HEK293 (cell line): Measurements from ENCODE around the gene SPRR2D.

Experiments used
- CTCF ChIA-PET: fragments of 350-600 bp; formaldehyde crosslinking; extraction: SDS; loops from one replicate; lab custom pipeline; 2021; ENCODE audit warnings: antibody characterized with exemption; lab: Yijun Ruan, JAX
- POLR2A ChIA-PET: fragments of 300-600 bp; formaldehyde crosslinking; extraction: SDS; loops from one replicate; lab custom pipeline; 2020; ENCODE audit warnings: antibody characterized with exemption, inconsistent platforms; lab: Yijun Ruan, JAX
- H3K27ac ChIP-seq: fragments of 200-500 bp; sonication (Bioruptor generic); 2 replicates; pipeline ENCODE4 v1.5.1; 2014; ENCODE audit warnings: low read depth, low read length, control low read depth, inconsistent platforms; ENCODE audit errors: extremely low read depth
- H3K36me3 ChIP-seq, 2 experiments: fragments of 200-500 bp in 1 of 2; sonication (Bioruptor generic) in 1 of 2; 1 replicate in 1 of 2; 2 replicates in 1 of 2; pipeline ENCODE4 v1.5.1; 2014 to 2017; ENCODE audit warnings: inconsistent platforms in 2 of 2, low read length in 2 of 2; ENCODE audit not compliant: control insufficient read depth in 2 of 2, insufficient read depth in 1 of 2
- H3K4me1 ChIP-seq: fragments of 200-500 bp; sonication (Bioruptor generic); 2 replicates; pipeline ENCODE4 v1.5.1; 2014; ENCODE audit warnings: mild to moderate bottlenecking, low read length, inconsistent platforms; ENCODE audit not compliant: control insufficient read depth, insufficient read depth
- H3K4me3 ChIP-seq: 2 replicates; pipeline ENCODE4 v1.5.1; 2011; ENCODE audit warnings: low read depth, mild to moderate bottlenecking, control low read depth, low read length, moderate library complexity
- H3K9me3 ChIP-seq: fragments of 200-500 bp; sonication (Bioruptor generic); 2 replicates; pipeline ENCODE4 v1.5.1; 2014; ENCODE audit warnings: low read depth, low read length, inconsistent platforms; ENCODE audit not compliant: control insufficient read depth, insufficient read depth
- BCL11A ChIP-seq: fragments of 450-650 bp; formaldehyde crosslinking; IDR thresholded peaks from 2 replicates; pipeline ENCODE4 v1.5.1; 2016; ENCODE audit warnings: low read depth, missing biosample characterization, missing genetic modification characterization
- KLF7 ChIP-seq: fragments of 450-650 bp; formaldehyde crosslinking; IDR thresholded peaks from 2 replicates; pipeline ENCODE4 v1.5.1; 2016; ENCODE audit warnings: missing biosample characterization, missing genetic modification characterization, borderline replicate concordance
- MEIS1 ChIP-seq: sonication (generic); formaldehyde crosslinking; IDR thresholded peaks from 2 replicates; pipeline ENCODE4 v1.8.1; 2022; ENCODE audit warnings: missing genetic modification reagents, mild to moderate bottlenecking, borderline replicate concordance
- OVOL3 ChIP-seq: fragments of 450-650 bp; formaldehyde crosslinking; IDR thresholded peaks from 2 replicates; pipeline ENCODE4 v1.5.1; 2016; ENCODE audit warnings: missing biosample characterization, missing genetic modification characterization
- ZNF133 ChIP-seq: fragments of 450-650 bp; formaldehyde crosslinking; IDR thresholded peaks from 2 replicates; pipeline ENCODE4 v1.5.1; 2016; ENCODE audit warnings: missing biosample characterization, missing genetic modification characterization
- ZNF169 ChIP-seq: fragments of 450-650 bp; formaldehyde crosslinking; IDR thresholded peaks from 2 replicates; pipeline ENCODE4 v1.5.1; 2016; ENCODE audit warnings: missing biosample characterization, missing genetic modification characterization
- ZNF19 ChIP-seq: fragments of 450-650 bp; formaldehyde crosslinking; IDR thresholded peaks from 2 replicates; pipeline ENCODE4; 2016; ENCODE audit warnings: missing biosample characterization, missing genetic modification characterization, low read depth
- ZNF211 ChIP-seq: fragments of 450-650 bp; formaldehyde crosslinking; IDR thresholded peaks from 2 replicates; pipeline ENCODE4 v1.5.1; 2016; ENCODE audit warnings: low read depth, missing biosample characterization, missing genetic modification characterization
- ZNF221 ChIP-seq: fragments of 450-650 bp; formaldehyde crosslinking; IDR thresholded peaks from 2 replicates; pipeline ENCODE4 v1.5.1; 2017; ENCODE audit warnings: missing biosample characterization, missing genetic modification characterization, borderline replicate concordance
- ZNF248 ChIP-seq: fragments of 450-650 bp; formaldehyde crosslinking; IDR thresholded peaks from 2 replicates; pipeline ENCODE4 v1.5.1; 2017; ENCODE audit warnings: missing biosample characterization, missing genetic modification characterization
- ZNF366 ChIP-seq: fragments of 450-650 bp; formaldehyde crosslinking; conservative IDR thresholded peaks from 2 replicates; pipeline ENCODE4 v1.5.1; 2016; ENCODE audit warnings: missing biosample characterization, missing genetic modification characterization
- ZNF391 ChIP-seq: fragments of 450-650 bp; formaldehyde crosslinking; IDR thresholded peaks from 2 replicates; pipeline ENCODE4 v1.5.1; 2016; ENCODE audit warnings: low read depth, missing biosample characterization, missing genetic modification characterization, borderline replicate concordance
- ZNF416 ChIP-seq: fragments of 450-650 bp; formaldehyde crosslinking; IDR thresholded peaks from 2 replicates; pipeline ENCODE4 v1.5.1; 2016; ENCODE audit warnings: missing biosample characterization, missing genetic modification characterization
- ZNF548 ChIP-seq: fragments of 450-650 bp; formaldehyde crosslinking; IDR thresholded peaks from 2 replicates; pipeline ENCODE4 v1.5.1; 2016; ENCODE audit warnings: missing biosample characterization, missing genetic modification characterization
- ZNF561 ChIP-seq: fragments of 450-650 bp; IDR thresholded peaks from 2 replicates; pipeline ENCODE4 v1.5.1; 2018; ENCODE audit warnings: missing biosample characterization, missing genetic modification characterization, borderline replicate concordance
- ZNF571 ChIP-seq: fragments of 450-650 bp; formaldehyde crosslinking; IDR thresholded peaks from 2 replicates; pipeline ENCODE4 v1.5.0; 2017; ENCODE audit warnings: missing biosample characterization, missing genetic modification characterization
- ZNF670 ChIP-seq: fragments of 450-650 bp; formaldehyde crosslinking; IDR thresholded peaks from 2 replicates; pipeline ENCODE4 v1.5.1; 2016; ENCODE audit warnings: missing biosample characterization, missing genetic modification characterization, low read depth
- ZNF701 ChIP-seq: fragments of 450-650 bp; formaldehyde crosslinking; IDR thresholded peaks from 2 replicates; pipeline ENCODE4 v1.5.1; 2016; ENCODE audit warnings: missing biosample characterization, missing genetic modification characterization
- ZNF792 ChIP-seq: fragments of 450-650 bp; formaldehyde crosslinking; IDR thresholded peaks from 2 replicates; pipeline ENCODE4 v1.5.1; 2016; ENCODE audit warnings: missing biosample characterization, missing genetic modification characterization
- ZNF837 ChIP-seq: fragments of 450-650 bp; formaldehyde crosslinking; IDR thresholded peaks from 2 replicates; pipeline ENCODE4 v1.5.1; 2016; ENCODE audit warnings: missing biosample characterization, missing genetic modification characterization
- TF ChIP-seq, protein P1 (sequence below): fragments of 450-650 bp; formaldehyde crosslinking; IDR thresholded peaks from 2 replicates; pipeline ENCODE4 v1.5.1; 2017; ENCODE audit warnings: missing biosample characterization, missing genetic modification characterization
- TF ChIP-seq, protein P2 (sequence below): fragments of 450-650 bp; formaldehyde crosslinking; IDR thresholded peaks from 2 replicates; pipeline ENCODE4 v1.5.1; 2016; ENCODE audit warnings: missing biosample characterization, missing genetic modification characterization
- TF ChIP-seq, protein P3 (sequence below): fragments of 450-650 bp; formaldehyde crosslinking; IDR thresholded peaks from 2 replicates; pipeline ENCODE4 v1.5.1; 2016; ENCODE audit warnings: missing biosample characterization, missing genetic modification characterization

SPRR2D gene

DNA sequence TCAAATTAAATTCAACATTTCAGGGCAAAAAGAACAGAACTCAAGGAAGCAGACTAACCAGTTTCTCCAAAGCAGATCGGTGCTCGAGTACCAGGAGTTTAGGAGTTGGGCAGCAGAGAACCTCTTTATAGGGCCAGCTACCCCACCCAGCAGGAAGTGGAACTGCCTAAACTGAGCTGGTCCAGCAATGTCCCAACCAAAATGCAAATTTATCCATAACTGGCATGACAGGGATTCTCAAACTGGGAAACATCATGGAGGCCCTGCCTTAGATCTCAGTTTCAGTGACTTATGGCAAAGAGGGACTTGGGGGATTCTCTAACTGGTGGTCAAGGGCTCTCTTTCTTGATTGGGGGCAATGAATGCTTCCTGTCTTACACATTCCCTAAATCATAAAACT is 30.6 kb upstream of the SPRR2D start, which contains the start of gene SPRR2B (continued):
- TF ChIP-seq ZNF701 (tag by site-specific recombination) (no peak), ZNF133 (tag by site-specific recombination) (no peak), ZNF670 (tag by site-specific recombination) (no peak), BCL11A (tag by site-specific recombination) (no peak), OVOL3 (no peak)

DNA sequence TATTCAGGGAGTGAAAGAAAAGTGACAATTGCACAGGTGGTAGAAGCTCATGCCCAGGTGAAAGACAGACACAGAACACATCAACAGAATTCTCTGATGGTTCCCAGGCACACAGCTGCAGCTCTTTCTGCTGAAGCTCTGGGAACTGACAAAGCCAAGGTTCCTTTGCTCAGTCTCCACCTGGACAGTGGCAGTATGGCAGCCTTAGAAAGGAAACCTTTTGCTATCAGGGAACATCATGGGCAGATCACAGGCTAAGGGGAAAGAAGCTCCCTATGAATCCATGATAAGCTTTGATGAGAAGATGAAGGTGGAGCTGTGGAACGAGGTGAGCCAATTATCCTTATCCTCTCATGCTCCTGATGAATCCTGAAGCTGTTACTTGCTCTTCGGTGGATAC is 29.3 kb upstream of the SPRR2D start:
- CTCF ChIA-PET, result no interaction called here
- H3K36me3 ChIP-seq, result no peaks in the 10 kb centered on the region
- no peaks in the 10 kb centered on the region for H3K9me3 ChIP-seq
- TF ChIP-seq ZNF548 (tag by site-specific recombination) (no peak), ZNF221 (tag by site-specific recombination) (no peak), ZNF561 (no peak), ZNF416 (tag by site-specific recombination) (no peak), ZNF19 (tag by site-specific recombination) (no peak)
- TF ChIP-seq, protein P1, sequence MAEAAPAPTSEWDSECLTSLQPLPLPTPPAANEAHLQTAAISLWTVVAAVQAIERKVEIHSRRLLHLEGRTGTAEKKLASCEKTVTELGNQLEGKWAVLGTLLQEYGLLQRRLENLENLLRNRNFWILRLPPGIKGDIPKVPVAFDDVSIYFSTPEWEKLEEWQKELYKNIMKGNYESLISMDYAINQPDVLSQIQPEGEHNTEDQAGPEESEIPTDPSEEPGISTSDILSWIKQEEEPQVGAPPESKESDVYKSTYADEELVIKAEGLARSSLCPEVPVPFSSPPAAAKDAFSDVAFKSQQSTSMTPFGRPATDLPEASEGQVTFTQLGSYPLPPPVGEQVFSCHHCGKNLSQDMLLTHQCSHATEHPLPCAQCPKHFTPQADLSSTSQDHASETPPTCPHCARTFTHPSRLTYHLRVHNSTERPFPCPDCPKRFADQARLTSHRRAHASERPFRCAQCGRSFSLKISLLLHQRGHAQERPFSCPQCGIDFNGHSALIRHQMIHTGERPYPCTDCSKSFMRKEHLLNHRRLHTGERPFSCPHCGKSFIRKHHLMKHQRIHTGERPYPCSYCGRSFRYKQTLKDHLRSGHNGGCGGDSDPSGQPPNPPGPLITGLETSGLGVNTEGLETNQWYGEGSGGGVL, result no peak
- TF ChIP-seq, all 188 proteins: peak for 0
- H3K4me1 ChIP-seq, result no peaks in the 10 kb centered on the region
- H3K4me3 ChIP-seq, result no peak overlapping the region
- H3K27ac ChIP-seq, result no peak overlapping the region
- POLR2A ChIA-PET, result no interaction called here

DNA sequence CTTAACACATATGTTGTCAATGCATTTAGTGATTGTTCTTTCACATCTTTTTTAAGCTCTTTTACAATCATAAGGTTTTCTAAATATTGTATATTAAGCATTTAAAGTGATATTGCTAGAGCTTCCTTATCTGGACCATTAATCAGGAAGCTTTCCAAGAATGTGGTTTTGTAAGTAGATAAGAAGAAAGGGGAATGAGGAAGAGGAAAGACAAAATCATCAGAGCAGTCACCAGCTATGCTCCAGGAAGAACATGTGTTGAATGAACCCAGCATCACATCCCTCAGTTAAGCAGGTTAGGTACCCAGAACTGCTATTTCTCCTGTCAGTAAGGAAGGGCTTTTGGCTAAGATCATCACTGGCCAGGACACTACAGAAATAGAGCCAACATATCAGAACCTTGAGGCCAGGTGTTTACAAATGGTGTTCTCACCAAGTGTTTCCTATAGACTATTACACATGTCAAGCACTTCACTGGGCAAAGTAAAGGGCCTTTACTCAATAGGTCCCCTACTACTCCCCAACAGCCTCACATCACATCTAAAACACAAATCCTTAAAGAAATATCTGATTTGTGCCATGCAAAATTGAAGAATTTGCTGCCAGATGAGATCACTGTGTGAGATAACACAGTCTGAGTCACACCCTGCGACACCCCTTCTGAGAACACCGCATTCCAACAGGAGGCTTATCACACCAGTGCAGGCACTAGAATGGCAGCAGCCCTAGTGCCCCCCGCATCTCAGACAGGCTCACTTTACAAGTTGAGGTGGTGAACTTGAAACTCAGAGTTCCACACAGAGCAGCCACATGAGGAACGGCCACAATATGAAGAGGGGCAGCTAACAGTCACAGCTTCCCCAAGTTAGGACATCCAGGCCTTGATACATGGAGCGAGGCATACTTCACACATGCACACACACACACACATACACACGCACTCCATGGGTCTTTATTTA is 18.2 kb upstream of the SPRR2D start:
- TF ChIP-seq, protein P2, sequence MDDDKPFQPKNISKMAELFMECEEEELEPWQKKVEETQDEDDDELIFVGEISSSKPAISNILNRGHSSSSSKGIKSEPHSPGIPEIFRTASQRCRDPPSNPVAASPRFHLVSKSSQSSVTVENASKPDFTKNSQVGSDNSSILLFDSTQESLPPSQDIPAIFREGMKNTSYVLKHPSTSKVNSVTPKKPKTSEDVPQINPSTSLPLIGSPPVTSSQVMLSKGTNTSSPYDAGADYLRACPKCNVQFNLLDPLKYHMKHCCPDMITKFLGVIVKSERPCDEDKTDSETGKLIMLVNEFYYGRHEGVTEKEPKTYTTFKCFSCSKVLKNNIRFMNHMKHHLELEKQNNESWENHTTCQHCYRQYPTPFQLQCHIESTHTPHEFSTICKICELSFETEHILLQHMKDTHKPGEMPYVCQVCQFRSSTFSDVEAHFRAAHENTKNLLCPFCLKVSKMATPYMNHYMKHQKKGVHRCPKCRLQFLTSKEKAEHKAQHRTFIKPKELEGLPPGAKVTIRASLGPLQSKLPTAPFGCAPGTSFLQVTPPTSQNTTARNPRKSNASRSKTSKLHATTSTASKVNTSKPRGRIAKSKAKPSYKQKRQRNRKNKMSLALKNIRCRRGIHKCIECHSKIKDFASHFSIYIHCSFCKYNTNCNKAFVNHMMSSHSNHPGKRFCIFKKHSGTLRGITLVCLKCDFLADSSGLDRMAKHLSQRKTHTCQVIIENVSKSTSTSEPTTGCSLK (tag by site-specific recombination), result no peak
- TF ChIP-seq KLF7 (tag by site-specific recombination) (no peak), ZNF571 (tag by site-specific recombination) (no peak)
- ChIA-PET CTCF (interaction anchor here (0.8 to 1.3 kb wide), 5 partner anchors 10 to 355 kb away, joined by 3 read pairs; no protein-coding TSS in a partner anchor), POLR2A (no interaction called here)
- no peak overlapping the region for H3K27ac ChIP-seq
- no peaks in the 10 kb centered on the region for H3K36me3 ChIP-seq
- H3K4me1 ChIP-seq, result no peaks in the 10 kb centered on the region
- H3K4me3 ChIP-seq, result no peak overlapping the region
- H3K9me3 ChIP-seq, result no peaks in the 10 kb centered on the region

DNA sequence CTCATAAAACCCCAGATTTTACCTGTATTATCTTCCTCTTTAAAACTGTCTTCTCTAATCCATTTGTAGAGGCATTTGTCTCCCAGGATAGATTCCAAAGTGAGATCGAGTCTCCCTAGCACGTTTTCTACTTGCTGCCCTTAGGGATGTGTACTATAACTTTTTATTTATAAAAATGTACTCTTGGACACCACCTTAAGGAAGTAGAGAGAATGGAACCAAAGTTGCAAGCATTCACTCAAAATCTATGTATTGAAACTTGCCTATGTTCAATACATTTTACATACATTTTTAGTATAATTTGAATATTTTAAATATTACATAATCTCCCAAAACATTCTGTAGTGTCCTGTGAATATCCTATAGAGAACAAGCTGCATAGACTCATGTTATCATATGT is 17.2 kb upstream of the SPRR2D start:
- Histone ChIP-seq H3K4me3 (no peak overlapping the region), H3K4me1 (no peaks in the 10 kb centered on the region), H3K27ac (no peak overlapping the region), H3K36me3 (no peaks in the 10 kb centered on the region), H3K9me3 (no peaks in the 10 kb centered on the region)
- ChIA-PET POLR2A (no interaction called here), CTCF (interaction anchor here (0.6 to 1.3 kb wide), 4 partner anchors 9 to 942 kb away, joined by 3 to 4 read pairs (median 3); no protein-coding TSS in a partner anchor)
- TF ChIP-seq ZNF391 (no peak), ZNF169 (tag by site-specific recombination) (no peak), MEIS1 (CRISPR knock-in tag) (no peak), ZNF837 (tag by site-specific recombination) (no peak), ZNF211 (tag by site-specific recombination) (no peak), ZNF792 (tag by site-specific recombination) (no peak), ZNF366 (tag by site-specific recombination) (no peak), ZNF248 (tag by site-specific recombination) (no peak)
- TF ChIP-seq, protein P3, sequence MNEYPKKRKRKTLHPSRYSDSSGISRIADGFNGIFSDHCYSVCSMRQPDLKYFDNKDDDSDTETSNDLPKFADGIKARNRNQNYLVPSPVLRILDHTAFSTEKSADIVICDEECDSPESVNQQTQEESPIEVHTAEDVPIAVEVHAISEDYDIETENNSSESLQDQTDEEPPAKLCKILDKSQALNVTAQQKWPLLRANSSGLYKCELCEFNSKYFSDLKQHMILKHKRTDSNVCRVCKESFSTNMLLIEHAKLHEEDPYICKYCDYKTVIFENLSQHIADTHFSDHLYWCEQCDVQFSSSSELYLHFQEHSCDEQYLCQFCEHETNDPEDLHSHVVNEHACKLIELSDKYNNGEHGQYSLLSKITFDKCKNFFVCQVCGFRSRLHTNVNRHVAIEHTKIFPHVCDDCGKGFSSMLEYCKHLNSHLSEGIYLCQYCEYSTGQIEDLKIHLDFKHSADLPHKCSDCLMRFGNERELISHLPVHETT (tag by site-specific recombination), result no peak
